Right ventricle myocardium superior (tissue), 1 donor: Measurements from ENCODE around the gene CRIP2. TPM values are rescaled to one million over a fixed set of nuclear protein-coding genes. Genes with fewer than 3 reads are reported as not detected.

ENCODE experiments used
- ATAC-seq: fragments of 200-7000 bp; cut with Tn5 transposase; one replicate; pipeline ENCODE4 v1.9.1; 2020; ENCODE audit warnings: mild to moderate bottlenecking; ENCODE audit not compliant: poor library complexity
- DNase-seq: peaks from one replicate; pipeline ENCODE4 v3.0.0-alpha.2; 2020
- intact Hi-C: fragments of 100-400 bp; cut with DNase I; formaldehyde crosslinking; loops from one replicate; pipeline ENCODE4 v1.11.2; 2022
- total RNA-seq: library from RNA; stranded (reverse); fragmentation: NEBNext Ultra II Directional; extraction: Animal tissue kit (Norgen Biotek cat#: 25700); gene quantifications from one replicate; pipeline ENCODE4 v1.2.1, GENCODE V29; 2021
- donor health status: DM: no; HTN: yes; CAD: no; lungs with severe emphysema.

Gene CRIP2
- total RNA-seq, 1 donor from 2014 or later, result 1,011 TPM

DNA sequence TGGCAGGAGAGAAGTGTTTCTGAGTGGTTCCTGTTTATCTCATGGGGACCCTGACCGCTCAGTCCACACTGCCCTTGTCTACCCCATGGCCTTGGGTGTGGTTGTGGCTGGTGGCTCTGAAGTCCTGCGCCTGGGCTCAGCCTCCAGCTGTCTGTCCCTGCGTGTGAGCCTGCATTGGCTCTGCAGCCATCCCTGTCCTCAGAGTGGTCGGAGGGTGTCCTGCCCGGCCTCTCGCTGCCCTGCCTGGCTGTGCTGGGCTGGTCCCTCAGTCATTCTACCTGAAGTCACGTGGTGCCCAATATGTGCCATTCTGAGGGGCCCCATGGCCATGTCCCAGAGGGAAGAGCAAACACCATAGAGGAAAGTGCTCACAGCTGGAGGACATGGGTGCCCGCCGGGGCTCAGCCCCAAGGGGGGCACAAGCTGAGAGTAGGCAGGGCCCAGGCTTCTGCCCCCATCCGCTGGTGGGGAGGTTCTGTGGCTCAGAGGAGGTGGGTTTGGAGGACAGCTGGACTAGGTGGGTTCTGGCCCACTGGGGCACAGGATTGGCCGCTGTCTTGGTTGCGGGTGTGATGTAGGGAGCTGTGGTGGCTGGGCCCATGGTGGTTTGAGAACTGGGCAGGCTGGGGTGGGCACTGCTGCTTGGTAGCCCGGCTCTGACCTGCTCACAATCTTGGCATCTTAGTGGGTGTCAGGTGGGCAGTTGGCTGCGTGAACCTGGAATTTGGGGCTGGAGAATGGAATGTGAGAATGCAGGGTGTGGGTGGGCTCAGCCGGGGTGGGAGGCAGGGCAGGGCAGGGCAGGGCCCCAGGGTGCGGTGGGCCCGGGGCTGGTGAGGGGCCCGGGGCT lies 28.1 kb downstream of the CRIP2 start:
- peak; percentile 30 for DNase-seq
- ATAC-seq, result no peak
- intact Hi-C loops, result no loop called here

GRCh38 chr14:105503296-105503640 lies 28.6 kb downstream of the CRIP2 start:
- DNase-seq, result no peak

DNA sequence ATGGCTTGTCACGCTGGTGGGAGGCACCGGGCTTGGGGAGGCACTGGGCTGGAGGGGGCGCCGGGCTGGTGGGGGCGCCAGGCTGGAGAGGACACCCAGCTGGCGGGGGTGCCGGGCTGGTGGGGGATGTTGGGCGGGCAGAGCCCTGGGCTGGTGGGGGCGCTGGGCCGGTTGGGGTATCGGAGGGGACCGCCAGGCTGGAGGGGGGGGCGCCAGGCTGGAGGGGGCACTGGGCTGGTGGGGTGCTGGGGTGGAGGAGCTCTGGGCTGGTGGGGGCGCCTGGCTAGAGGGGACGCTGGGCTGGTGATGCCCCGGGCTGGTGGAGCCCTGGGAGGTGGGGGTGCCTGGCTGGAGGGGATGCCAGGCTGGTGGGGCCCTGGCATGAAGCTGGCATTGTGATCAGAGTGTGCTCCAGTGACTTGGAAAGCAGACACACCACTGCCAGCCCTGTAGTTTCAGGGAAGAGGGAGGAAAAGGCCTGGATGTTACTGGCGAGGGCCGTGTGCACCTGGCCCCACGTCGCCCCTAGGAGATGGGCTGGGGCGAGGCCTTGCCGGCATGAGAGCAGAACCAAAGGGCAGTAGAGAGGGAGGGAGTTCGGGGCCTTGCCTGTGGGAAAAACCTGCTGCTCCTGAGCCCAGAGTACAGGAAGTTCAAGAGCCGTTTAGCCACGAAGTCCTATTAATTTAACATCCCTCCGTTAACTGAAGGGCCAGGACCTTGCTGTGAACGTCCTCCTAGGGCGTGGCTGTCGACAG lies 29.5 kb downstream of the CRIP2 start:
- intact Hi-C loops, result no loop called here
- DNase-seq (peak; percentile 29), ATAC-seq (no peak)

More at GRCh38 chr14:105503296-105503640, 28.6 kb downstream of the CRIP2 start:
- intact Hi-C loops, result no loop called here
- no peak for ATAC-seq

GRCh38 chr14:105505101-105505500 lies 30.5 kb downstream of the CRIP2 start:
- ATAC-seq (no peak), DNase-seq (peak; percentile 33)
- intact Hi-C loops, result no loop called here

GRCh38 chr14:105507247-105507646 lies 32.6 kb downstream of the CRIP2 start:
- peak; percentile 33 for DNase-seq
- ATAC-seq, result no peak
- intact Hi-C loops, result no loop called here

GRCh38 chr14:105508069-105508468 lies 33.4 kb downstream of the CRIP2 start:
- ATAC-seq (no peak), DNase-seq (no peak)
- intact Hi-C loops, result no loop called here

GRCh38 chr14:105508601-105509000 lies 34.0 kb downstream of the CRIP2 start:
- DNase-seq, result no peak
- no peak for ATAC-seq
- intact Hi-C loops, result no loop called here

DNA sequence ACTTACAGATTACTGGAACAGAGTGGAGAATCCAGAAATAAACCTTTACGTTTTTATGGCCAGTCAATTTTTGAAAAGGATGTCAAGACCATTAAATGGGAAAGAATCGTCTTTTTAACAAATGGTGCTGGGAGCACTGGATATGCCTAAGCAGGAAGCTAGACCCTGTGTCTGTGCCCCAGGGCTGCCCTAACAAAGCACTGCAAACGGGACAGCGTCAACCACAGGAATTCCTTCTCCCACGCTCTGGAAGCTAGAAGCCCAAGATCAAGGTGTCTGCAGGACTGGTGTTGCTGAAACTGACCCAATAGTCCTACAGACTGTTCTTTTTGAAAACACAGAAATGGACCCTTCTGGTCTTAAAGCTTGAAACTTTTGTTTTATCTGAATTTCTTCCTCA lies 42.5 kb downstream of the CRIP2 start:
- ATAC-seq (no peak), DNase-seq (no peak)
- intact Hi-C loops, result no loop called here

DNA sequence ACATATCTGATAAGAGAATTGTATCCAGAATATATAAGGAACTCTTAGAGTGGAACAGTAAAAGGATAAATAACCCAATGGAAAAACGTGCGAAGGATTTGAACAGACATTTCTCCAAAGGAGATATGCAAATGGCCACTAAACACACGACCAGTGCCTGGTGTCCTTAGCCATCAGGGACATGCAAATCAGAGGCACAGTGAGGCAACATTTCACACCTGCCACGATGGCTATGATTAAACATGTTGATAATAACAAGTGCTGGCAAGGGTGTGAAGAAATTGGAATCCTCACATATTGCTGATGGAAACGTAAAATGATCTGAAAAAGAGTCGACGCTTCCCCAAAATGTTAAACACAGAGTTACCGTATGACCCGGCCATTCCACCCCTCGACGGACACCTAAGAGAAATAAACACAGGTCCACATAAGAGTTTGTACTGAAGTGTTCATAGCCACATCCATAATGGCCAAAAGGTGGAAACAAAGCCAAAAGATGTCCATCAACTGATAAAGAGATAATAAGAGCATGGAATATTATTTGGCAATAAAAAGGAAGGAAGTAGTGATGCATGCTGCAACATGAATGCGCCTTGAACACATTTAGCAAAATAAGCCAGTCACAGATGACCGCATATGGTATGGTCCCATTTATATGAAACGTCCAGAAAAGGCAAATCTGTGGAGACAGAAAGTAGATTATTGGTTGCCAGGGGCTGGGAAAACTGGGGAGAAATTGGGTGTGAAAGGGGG lies 45.5 kb downstream of the CRIP2 start:
- DNase-seq, result no peak
- intact Hi-C loops, result no loop called here
- ATAC-seq, result no peak

DNA sequence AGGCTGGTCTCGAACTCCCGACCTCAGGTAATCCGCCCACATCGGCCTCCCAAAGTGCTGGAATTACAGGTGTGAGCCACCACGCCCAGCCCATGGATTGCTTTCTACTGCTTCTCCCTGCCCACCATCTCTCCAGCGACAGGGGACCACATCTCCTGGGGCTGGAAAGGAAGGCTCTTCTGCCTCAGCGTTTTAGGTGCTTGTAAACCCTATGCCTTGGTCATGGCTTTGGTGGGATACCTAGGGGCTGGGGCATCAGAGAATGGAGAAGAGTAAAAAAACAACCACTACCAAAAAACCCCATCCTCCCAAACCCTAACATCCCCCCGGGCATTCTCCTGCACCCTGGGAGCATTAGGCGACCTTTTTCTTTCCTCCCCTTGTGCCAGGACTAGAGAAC lies 50.7 kb downstream of the CRIP2 start:
- DNase-seq (no peak), ATAC-seq (no peak)
- intact Hi-C loops, result loop anchor here (5.0 kb wide), 1 partner anchor 153 kb away; no protein-coding TSS in a partner anchor

DNA sequence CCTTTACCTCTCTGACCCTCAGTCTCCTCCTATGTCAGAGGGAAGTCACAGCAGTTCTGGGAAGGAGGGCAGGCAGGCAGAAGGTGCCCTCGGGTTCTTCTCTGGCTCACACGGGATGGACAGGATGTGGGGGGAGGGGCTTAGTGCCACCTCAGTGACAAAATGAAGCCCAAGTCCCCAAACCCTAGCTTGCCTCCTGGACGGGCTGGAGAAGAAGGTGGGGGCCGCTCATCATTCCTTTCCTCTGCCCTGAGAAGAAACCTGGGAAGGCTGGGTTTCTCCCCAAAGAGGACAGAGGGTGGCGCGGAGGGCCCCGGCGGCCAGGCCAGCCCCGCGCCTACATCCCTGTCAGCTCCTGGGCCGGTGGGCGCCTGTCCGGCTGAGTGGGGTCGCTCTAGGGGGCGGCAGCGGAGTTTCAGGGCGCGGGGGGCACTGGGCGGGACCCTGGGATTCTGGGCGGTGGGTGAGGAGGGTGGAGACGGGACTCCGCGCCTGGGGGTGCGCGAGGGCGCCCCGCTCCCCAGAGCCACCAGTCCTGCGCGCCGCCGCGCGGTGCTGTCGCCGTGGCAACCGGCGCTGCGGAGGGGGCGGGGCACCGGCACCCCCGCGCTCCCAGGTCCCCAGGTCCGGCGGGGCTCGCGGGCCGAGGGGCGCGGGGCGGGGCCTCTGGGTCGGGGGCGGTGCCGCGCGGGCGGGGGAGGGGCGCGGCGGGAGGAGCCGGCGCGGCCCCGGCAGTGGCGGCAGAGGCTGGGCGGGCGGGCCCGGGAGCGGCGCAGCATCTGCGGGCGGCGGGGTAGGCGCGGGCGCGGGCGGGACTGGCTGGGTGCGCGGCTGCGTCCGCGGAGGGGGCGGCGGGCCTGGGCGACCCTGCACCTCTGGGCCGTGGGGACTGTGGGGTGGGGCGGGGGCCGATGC lies 51.5 kb downstream of the CRIP2 start, which contains the start of gene TMEM121:
TSS of gene TMEM121 (plus strand) at position 723 of the 915 bp plus-strand sequence. CDS start 2,252 bp downstream, outside the sequence.
- ATAC-seq (peak; percentile 6), DNase-seq (no peak)
- intact Hi-C loops, result loop anchor here (5.0 kb wide), 1 partner anchor 154 kb away; no protein-coding TSS in a partner anchor

- DNase-seq (no peak), ATAC-seq (peak; percentile 2)
- intact Hi-C loops, result loop anchor here (5.0 kb wide), 1 partner anchor 155 kb away; no protein-coding TSS in a partner anchor
These were observed 52.3 kb downstream of the CRIP2 start for GRCh38 chr14:105526776-105527380.

DNA sequence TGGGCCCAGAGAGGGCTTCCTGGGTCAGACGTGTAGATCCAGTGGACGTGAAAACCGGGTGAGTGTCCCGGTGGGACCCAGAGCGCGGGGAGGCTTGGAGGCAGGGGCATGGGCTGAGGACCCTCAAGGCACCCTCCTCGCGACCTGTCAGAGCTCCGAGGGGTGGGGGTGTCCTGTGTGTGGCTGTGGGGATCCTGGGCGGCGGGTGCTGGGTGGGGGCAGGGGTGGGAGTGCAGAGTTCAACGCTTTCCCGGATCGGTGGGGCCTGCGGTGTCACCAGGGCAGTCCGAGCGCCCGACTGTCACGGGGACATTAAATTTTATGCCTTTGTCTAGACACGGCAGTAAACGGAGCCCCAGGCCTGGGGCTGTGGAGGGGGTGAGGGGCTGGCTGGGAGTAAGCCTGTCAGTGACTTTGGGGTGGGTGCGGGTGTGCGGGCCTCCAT lies 52.8 kb downstream of the CRIP2 start:
- DNase-seq (no peak), ATAC-seq (no peak)
- intact Hi-C loops, result loop anchor here (5.0 kb wide), 1 partner anchor 155 kb away; no protein-coding TSS in a partner anchor

DNA sequence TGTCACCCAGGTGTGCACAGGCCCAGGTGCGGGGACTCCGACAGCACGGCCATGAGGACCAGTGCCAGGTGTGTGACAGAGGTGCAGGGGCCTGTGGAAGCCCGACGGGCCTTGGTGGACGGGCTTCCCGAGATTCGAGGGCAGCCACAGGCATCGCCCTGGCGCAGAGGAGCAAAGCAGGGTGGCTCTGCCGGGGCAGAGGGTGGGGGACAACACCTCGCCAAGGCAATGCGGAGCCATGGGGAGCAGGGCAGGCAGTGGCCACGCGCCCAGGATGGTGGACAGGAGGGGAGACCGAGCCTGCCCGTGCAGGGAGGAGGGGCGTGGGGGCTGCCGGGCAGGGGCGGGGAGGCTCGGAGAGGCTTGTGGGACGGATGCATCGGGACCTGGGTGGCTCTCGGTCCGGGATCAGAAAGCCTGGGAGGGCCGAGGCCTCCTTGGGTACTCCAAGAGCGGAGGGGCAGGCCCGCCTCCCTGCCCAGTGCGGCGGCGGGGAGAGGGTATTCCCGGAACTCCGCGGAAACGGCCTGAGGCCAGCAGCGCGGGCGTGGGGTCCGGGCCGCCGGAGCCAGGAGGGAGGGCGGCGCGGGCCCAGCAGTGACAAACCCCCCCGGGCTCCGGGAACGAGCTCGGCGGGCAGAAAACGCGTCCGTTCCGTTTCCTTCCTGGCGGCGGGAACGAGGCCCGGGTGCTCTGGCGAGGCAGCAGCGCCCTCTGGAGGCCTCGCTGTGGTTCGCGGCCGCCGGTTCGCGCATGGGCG lies 53.4 kb downstream of the CRIP2 start:
- DNase-seq, result peak; percentile 89
- ATAC-seq, result peak; percentile 90
- intact Hi-C loops, result loop anchor here (5.0 kb wide), 1 partner anchor 156 kb away; no protein-coding TSS in a partner anchor

- no peak for DNase-seq
- ATAC-seq, result peak; percentile 6
- intact Hi-C loops, result loop anchor here (5.0 kb wide), 1 partner anchor 156 kb away; no protein-coding TSS in a partner anchor
These were observed 54.1 kb downstream of the CRIP2 start for GRCh38 chr14:105528586-105529318.

- no peak for ATAC-seq
- DNase-seq, result no peak
- intact Hi-C loops, result loop anchor here (5.0 kb wide), 1 partner anchor 157 kb away; no protein-coding TSS in a partner anchor
These were observed 54.6 kb downstream of the CRIP2 start for GRCh38 chr14:105529319-105529568.
